Measurements from ENCODE around the gene ARF5.

GRCh38 chr7:127587663-127588018 is 570 bp upstream of the ARF5 start:
- TF ChIP-seq CTCF (IDR thresholded peaks at IDR 0.05), result no peak
- no peak for TF ChIP-seq ZFX (IDR thresholded peaks at IDR 0.05; ENCODE audit: borderline replicate concordance)

Data from 22Rv1 (cell line).